DMS53 treated with DMSO at 0.1 percent for 48 hours (cell line): ENCODE measurements around the gene DUSP3.
A peak's percentile ranks its signal among the peaks of the same experiment; 100 is the strongest.

Source experiments
- DNase-seq: peaks from one replicate; lab custom pipeline; 2025; ENCODE audit not compliant: unreplicated experiment; lab: John Stamatoyannopoulos, UW

DUSP3 gene

DNA sequence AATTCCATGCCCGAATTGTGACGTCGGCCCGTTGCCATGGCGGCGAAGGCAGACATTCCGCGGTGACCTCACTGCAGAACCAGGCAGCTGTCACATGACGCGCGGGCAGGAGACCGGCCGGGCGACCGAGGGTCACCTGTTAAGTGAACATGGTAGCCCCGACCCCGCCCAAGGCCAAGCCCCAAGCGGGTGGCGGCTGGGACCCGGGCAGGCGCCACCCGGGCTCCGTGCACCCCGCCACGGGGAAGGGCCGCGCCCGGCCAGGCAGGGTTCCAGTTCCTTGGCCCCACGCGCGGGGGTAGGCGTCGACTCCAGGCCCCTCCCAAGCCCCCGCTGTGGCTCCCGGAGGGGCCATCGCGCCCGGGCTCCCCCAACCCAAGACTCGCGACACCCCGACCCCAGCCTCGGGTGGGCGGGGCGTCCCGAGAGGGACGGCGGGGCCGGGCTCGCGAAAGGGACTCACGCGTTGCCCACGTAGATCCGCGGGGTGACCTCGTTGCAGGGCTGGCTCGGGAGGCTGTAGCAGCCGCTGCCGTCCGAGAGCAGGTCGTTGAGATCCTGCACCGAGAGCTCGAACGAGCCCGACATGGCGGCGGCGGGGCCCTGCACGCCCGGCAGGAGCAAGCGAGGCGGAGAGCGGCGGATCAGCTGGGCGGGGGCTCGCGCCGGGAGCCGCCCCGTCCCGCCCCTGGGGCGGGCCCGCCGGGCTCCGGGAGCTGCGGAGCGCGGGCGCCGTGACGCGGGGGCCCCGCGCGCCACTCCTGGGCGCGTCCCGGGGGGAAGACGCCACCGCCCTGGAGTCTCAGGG lies at the start of gene DUSP3:
TSS of gene DUSP3 (minus strand) at position 641 of the 808 bp plus-strand sequence. CDS start at position 588, 53 bp downstream.
- peak; percentile 91 for DNase-seq

DNA sequence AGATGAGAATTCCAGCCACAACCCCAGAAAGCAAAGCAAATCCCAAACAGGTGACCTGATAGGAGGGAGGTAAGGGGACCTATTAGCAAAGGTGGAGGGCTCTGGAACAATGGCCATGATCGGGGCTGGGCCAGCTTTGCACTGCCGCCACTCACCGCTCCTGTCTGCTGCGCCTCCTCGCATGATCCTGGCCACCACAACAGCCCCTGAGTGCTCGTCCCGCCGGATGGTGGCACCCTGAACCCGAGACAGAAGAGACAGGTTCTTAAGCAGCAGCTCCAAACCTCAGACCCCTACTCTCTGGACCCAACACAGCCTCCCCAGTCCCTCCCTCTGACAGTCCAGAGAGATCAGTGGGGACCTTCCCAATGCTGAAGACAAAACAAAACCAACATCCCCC lies 48.8 kb upstream of the DUSP3 start:
- DNase-seq: no peak

DNA sequence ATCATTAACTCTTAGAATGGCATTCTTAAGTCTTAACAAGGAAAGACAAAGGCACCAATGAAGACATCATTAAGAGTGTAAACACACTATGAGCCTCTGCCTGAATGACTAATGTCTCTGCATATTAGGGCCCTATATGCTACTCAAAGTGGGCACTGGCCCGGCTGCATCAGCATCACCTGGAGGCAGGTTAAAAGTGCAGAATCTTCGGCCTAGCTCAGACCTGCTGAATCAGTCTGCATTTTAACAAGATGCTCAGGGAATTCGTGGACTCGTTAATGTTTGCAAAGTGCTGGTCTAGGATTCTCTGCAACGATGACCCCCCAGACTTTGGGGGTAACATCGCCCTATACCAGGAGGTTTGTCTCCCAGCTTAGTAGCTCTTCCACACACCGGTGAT lies 47.4 kb upstream of the DUSP3 start:
- no peak for DNase-seq

DNA sequence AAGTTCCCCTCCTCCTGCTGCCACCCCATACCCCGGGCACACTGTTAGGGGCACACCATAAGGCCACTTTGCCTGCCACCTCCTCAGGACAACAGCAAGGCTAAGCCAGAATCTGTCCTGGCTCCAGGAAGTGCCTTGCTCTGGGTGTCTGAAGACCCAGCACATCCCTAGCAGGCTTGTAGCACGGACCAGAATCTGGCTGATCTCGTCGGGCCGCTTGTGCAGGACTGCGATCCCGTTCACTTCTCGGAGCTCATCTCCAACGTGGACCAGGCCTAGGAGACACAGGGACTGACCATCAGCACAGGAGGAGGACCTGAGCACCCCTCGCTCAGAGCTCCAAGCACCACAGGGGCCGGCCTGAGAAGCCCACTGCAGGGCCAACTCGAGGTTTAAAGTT lies 46.8 kb upstream of the DUSP3 start:
- DNase-seq: no peak

DNA sequence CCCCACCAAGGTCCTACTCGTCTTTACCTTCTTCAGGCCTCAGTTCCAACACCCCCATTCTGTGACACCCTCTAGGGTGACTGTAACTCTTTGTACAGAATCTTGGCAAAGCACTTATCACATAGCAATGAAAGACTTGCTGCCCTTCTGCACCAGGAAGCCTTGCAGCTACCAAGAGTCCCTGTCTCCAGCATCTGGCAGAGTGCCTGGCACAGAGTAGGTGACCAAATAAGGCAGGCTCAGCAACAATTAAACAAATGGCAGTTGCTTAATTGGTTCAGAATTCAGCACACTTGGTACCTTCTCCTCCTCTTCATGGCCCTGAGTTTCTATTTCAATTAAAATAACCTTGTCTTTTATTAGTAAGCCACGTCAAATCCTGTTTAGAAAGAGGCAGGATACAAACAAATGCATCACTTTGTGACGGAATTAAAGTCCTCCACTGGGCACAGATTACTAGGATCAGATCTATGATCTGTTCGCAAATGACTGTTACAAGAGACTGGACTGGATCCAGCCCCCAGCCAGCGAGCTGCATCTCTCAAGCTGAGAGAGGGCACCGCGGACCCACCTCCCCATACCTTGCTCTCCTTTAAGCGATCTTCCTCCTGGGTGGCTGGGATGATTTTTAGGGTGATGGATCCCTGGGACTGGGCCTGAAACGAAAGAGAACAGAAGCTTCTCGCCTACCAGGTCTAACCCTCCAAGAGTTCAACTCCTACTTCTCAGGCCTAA lies 44.7 kb upstream of the DUSP3 start:
- DNase-seq: no peak

DNA sequence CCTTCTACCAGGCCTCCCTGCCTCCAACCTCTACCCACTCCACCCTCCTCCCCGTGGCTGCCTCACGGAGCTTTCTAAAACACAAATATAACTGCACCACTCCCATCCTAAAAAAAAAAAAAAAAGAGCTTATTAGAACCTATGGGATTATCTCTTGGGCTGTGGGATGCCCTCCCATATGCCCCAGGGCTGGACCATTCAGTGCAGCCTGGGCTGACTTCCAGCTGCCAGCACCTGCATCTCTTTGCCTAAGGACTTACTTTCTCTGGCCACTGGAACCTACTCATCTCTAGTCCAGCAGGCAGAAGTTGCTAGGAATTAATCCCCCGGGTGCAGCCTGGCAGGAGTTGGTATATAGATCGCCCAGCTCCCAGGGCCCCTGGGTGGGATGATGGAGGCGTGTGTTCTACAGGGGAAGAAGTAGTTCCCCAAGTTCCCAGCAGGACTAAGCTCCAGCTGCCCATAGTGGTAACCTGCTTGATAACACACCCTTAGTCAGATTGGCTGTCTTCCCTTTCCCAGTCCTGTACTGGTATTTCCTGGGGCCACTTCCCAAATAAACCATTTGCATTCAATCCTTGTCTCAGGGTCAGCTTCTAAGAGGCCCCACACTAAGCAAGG lies 43.9 kb upstream of the DUSP3 start:
- DNase-seq: no peak

DNA sequence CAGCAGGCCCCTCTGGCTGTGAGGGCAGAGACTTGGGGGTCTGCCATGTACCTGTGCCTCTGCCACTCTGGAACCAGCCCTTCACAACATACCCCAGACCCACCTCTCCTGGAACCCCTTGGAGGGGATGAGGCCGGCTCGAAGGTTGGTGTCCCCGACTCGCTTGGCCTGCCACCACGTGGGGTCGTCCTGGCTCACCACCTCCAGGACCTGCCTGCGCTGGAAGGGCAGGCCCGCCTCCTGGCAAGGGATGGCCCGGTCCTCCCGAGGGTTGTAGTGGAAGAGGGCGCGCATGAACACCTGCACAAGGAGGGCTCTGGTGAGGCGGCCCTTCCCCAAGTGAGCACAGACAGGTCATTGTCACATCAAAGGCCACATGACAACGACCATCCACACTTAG lies 42.0 kb upstream of the DUSP3 start:
- DNase-seq: no peak

DNA sequence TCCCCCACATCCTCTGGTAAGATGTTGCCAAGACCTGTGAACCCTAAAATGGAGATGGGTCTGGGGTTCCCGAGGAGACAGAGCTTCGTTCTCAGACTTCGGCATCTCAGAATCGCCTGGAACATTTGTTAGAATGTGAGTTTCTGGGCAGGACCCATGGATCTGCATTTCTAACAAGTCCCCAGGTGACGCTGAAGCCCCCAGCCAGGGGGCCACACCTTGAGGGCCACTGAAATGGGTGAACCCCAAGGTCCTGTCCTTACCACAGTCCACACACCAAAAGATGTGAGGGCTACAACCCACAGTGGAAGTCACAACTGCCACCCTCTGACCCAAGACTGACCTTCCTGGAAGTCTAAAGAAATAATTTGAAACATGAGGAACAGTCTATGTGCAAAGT lies 40.2 kb upstream of the DUSP3 start:
- DNase-seq: no peak

DNA sequence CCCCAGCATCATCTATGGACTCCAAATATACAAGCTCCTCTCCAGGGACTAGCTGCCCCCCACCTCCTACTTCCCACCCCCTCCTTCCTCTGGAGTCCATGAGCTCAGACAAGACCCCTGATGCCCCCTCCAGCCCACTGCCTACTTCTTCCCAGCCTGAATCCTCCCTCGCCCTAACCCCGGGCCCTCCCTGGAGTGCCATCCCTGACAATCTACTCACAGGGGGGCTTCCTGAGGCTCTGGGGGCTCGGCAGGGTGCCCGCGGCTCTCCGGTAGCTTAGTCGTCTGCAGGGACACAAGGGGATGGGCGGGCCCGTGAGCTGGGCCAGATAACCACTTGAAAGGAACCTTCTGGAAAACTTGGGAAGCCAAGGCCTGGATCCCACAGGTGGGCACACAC lies 39.0 kb upstream of the DUSP3 start:
- DNase-seq: no peak

DNA sequence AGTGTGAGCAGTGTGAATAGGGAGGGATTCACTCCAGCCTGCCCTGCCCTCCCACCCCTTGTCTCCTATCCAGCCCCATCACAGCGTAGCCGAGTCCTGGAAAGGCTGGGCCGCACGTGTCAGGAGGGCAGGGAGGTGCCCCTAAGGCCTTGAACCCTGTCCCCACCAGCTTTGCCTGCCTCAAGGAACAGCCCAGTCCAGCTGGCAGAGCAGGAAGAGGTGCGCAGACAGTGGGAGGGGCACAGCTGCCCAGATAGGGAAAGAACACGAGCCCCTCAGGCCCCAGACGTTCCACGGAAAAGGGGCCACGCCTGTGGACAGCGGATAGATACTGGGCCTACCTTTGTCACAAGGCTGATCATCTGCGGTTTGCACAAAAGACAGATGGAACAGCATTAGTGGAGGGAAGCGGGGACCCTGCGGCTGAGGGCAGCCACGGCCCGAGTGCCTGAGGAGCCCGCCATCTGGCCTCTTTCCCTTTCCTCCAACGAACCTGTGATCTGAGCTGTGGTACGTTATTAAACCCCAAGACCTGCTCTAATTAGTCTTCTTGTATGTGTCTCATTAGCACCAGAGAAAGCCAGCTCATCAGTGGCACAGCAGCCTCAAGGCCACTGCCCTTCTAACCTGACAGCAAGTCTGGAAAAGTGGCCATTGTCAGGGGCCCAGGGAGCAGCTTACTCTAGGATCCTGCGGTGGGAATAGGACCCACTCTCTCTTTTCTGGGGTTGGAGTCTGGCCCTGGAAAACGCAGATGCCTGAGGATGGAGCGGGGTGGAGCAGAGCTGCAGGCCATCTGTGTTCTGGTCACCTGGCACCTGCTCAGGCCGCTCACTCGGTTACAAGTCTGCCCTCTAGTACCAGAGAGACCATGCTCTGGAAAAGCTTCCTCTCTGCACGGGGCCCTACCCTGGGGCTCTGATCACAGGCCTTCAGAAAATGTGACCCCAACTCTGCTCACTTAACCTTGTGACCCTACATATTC lies 37.9 kb upstream of the DUSP3 start:
- no peak for DNase-seq

DNA sequence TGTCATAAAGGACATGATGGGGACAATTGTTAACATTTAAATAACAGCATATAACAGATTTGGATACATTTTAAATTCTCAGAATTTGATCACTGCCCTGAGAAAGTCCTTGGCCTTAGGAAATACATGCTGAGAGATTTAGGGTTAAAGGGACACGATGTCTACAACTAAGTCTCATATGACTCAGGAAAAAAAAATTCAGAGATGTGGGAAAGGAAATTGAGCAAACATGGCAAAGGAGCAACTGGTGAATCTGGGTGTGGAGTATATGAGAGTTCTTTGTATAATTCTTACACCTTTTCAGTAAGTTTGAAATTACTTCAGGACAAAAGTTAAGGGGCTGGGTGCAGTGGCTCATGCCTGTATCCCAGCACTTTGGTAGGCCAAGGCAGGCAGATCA lies 35.9 kb upstream of the DUSP3 start:
- no peak for DNase-seq

DNA sequence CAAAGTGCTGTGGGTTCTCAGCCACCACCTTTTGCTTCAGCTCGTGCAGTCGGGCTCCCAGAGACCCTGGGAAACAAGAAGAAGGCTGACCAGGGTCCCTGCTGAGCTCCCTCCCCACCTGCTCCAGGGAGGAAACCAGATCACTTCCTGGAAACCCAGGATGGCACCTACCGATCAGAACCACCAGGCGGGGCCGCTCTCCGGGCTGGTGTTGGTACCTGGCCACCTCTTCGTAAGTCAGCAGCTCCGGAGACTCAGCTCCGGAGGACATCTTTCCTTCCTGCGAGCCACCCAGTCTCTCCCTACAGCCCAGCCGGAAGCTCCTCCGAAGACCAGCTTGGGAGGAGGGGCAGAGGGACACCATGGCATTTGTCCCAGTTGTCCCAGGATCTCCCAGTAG lies 35.2 kb upstream of the DUSP3 start:
- DNase-seq: no peak

DNA sequence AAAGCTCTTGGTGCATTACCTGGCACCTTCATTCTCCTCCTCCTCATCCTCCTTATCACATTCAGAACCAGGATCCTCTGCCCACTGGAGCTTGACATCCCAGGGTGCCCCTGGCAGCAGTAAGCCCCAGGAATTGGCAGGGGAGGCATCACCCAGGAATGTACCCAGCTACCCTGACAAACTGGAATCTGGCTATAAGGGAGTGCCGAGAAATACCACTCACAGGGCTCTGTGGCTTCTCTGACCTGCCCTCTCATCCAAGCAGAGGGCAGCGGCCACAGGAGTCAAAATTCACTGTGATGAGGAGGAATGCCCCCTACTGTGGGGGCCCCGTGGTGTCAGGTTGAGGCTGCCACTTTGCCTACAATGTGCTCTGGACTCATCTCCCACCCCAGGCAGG lies 34.6 kb upstream of the DUSP3 start:
- DNase-seq: no peak

DNA sequence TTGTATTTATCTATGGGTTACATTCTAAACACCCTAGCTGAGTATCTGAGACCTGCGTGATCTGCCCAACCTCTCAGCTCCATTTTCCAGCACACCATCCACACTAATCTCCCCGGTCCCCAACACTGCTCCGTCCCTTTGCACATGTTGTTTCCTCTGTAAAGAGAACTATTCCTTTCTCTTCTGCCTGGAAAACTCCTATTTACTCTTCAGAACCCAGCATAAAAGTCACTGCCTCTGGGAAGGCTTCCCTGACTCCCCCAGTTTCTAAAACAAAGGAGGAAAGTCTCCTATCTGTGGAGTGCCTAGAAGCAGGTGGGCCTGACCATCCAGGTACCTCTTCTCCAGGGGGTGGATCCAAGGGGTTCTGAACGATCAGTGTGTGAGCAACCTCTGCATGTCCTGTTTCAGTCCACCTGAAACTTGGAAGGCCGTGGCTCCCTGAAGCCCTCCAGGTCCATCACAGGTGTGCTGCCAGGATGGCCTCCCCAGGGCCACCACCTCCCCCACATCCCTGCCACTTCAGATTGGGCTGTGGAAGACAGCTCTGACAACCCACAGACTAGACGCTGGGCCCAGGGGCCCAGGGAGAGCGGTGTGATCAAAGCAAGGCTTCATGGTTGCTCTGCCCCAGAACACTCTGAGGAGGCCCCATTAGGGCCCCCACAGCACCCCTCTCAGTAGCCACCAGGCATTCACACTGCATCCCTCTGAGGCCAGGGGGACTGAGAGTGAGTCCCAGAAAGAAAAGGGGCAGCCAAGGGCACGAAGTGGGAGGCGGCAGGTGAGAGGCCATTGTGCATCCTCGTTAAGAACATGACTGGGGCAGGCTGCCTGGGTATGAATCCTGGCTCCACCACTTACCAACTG lies 33.9 kb upstream of the DUSP3 start:
- no peak for DNase-seq

DNA sequence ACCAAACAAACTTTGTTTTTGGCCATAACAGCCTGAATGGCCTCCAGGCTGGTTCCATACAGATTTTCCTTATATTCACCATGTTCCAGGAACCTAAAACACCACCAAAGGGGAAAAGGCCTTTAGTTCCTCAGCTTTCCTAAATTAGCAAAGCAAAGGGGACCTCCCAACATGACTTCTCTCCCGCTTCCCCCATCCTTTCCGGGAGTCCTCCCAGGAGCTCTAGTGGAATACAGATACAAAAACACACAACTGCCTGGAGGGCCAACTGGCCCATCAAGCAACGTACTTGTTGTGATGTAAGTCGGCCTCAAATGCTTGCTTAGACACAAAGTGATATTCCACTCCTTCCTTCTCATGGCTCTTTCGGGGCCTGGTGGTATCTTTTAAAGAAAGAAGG lies 32.0 kb upstream of the DUSP3 start:
- no peak for DNase-seq

DNA sequence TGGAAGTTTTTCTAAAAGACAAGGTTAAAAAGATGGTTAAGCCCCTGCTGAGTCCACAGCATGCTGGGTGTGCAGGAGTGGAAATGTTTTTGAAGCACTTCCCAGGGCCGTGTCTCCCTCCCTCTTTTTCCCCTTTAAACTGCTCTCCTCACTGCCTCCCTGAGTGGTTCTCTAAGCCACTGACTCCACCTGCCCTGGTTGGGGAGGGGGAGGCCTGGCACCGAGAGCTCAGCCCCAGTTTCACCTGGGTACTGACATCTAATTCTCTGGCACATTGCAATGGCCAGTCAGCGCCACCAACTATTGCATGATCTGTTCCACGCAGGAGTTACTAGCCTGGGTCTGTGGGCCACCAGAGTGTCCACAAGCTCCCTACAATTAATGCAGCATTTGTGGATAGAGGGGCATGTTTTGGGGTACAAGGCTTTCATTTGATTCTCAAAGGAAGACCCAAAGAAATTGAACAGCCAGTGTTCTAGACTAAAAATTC lies 31.5 kb upstream of the DUSP3 start:
- DNase-seq: no peak

DNA sequence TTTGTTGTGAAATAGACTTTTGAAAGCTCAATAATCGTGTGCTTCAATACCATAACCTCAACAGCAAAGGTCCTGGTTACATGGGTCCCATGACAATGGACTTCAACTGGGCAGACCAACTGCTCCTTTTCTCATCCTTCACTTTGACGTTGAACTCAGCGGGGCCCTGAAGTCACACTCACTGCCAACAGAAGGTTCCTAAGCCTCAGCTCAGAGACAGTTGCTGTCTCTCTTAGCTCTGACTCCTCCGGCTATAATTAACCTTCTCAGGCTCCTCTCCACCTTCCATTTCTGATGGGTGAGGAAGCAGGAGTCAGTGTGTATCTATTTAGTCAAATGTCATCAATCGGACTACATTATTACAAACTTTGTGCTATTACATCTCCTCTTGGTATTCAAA lies 30.3 kb upstream of the DUSP3 start:
- DNase-seq: no peak

DNA sequence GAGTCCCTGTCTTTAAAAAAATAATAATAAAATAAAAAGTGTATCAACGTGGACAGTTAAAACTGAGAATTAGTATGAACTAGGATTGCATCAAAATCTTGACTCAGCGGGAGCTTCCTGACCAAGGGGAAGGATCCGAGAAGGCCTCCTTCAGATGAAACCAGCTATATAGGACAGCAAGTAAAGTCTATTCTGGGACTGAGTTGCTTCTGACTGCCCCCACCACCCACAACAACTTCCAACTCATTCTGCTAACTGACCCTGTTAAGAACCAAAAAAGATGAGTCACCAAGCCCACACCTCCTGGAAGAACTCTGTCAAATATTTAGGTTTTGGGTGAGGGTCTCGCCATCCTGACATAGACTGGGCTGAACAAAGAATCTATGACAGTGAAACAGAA lies 29.3 kb upstream of the DUSP3 start:
- no peak for DNase-seq

DNA sequence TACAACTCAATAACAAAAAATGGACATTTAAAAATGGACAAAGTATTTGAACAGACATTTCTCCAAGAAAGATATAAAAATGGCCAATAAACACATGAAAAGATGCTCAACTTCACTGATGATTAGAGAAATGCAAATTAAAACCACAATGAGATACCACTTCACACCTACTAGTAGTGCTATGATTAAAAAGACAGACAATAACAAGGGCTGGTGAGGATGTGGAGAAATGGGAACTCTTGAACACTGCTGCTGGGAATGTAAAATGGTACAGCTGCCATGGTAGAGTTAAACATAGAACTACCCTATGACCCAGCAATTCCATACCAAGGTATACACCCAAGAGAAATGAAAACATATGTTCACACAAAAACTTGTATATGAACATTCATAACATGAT lies 26.3 kb upstream of the DUSP3 start:
- no peak for DNase-seq

DNA sequence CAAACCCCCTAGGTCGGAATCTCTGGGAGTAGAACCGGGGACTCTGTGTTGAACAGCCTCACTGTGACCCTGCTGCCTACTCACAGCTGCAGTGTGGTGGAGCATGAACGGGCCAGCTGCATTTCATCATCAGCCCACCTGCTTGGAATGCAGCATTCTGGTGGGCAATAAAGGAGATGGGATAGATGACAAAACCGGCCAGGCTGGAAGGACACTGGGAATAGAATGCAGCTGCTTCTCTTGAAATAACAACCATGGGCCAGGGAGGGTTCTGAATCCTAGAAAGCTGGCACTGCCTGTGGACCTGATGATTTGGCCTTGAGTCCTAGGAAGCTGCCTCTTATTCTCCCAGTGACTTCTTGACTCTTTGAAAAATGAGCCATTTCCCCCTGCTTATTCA lies 25.0 kb upstream of the DUSP3 start:
- no peak for DNase-seq
